MCF 10A (cell line): ENCODE results near the gene MUC2. TPM values are rescaled to one million over a fixed set of nuclear protein-coding genes. Genes with fewer than 3 reads are reported as not detected.

Experiments used
- BruUV-seq: library from RNA; stranded (reverse); fragments of 400-500 nt; replicated peaks from 2 replicates; lab custom pipeline; 2021; lab: Mats Ljungman, UMichigan
- CTCF ChIA-PET: fragments of 300-600 bp; sonication (Branson Sonifier 250); formaldehyde crosslinking; extraction: SDS; loops from one replicate; lab custom pipeline; 2021; ENCODE audit warnings: antibody characterized with exemption, inconsistent platforms; lab: Yijun Ruan, JAX
- POLR2A ChIA-PET: fragments of 300-600, 350-650 bp; sonication (Branson Sonifier 250); formaldehyde crosslinking; extraction: SDS; loops from one replicate; lab custom pipeline; 2020; ENCODE audit warnings: antibody characterized with exemption, inconsistent platforms; lab: Yijun Ruan, JAX
- DNase-seq: peaks from one replicate; pipeline ENCODE4 v3.0.0-alpha.2; 2018; ENCODE audit not compliant: unreplicated experiment
- H3K27ac Mint-ChIP-seq: one replicate; pipeline ENCODE4 v1.8.0; 2022; ENCODE audit warnings: mild to moderate bottlenecking, low read depth, mixed read lengths; ENCODE audit not compliant: unreplicated experiment
- H3K27me3 Mint-ChIP-seq: one replicate; pipeline ENCODE4 v1.8.0; 2022; ENCODE audit warnings: mixed read lengths; ENCODE audit not compliant: insufficient read depth, unreplicated experiment
- H3K36me3 Mint-ChIP-seq: one replicate; pipeline ENCODE4 v1.8.0; 2022; ENCODE audit warnings: mild to moderate bottlenecking, moderate library complexity, mixed read lengths; ENCODE audit not compliant: insufficient read depth, unreplicated experiment
- H3K4me1 Mint-ChIP-seq: one replicate; pipeline ENCODE4 v1.8.0; 2022; ENCODE audit warnings: mixed read lengths; ENCODE audit not compliant: insufficient read depth, unreplicated experiment
- H3K4me3 Mint-ChIP-seq: one replicate; pipeline ENCODE4 v1.8.0; 2022; ENCODE audit warnings: mild to moderate bottlenecking, moderate library complexity, mixed read lengths; ENCODE audit not compliant: unreplicated experiment
- H3K9me3 Mint-ChIP-seq: one replicate; pipeline ENCODE4 v1.8.0; 2022; ENCODE audit warnings: mixed read lengths; ENCODE audit not compliant: unreplicated experiment
- intact Hi-C: fragments of 100-400 bp; cut with micrococcal nuclease; formaldehyde crosslinking; loops from 2 replicates; pipeline ENCODE4 v1.14.1; 2022
- total RNA-seq: library from RNA; stranded (reverse); gene quantifications from 2 replicates; pipeline ENCODE4 v1.2.3, GENCODE V29; 2022
- TF ChIP-seq, protein P1 (sequence below): fragments of 200-600 bp; IDR thresholded peaks from one replicate; pipeline ENCODE4 v1.8.0; 2022; ENCODE audit warnings: antibody characterized with exemption, mild to moderate bottlenecking; ENCODE audit not compliant: unreplicated experiment

The MUC2 gene
- total RNA-seq, 1 experiment from 2014 or later = 0.02 TPM

DNA sequence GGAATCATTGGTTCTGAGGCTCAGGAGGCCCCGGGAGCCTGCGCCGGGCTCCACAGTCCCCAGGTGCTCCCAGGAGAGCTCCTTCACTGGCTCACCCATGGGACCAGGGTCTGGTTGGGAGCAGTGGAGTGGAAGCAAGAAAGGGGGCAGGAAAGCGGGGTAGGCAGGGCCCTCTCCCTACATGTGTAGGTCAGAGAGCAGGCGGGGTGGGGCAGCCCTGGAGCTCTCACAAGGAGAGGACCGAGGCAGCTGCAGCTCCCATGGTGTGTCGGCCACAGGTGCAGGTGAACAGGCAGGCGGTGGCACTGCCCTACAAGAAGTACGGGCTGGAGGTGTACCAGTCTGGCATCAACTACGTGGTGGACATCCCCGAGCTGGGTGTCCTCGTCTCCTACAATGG, 28.3 kb downstream of the MUC2 start:
- no peak overlapping the region for H3K27ac Mint-ChIP-seq
- no peak overlapping the region for H3K4me3 Mint-ChIP-seq
- BruUV-seq = no TSS peak
- H3K27me3 Mint-ChIP-seq = no peaks in the 10 kb centered on the region
- no peaks in the 10 kb centered on the region for H3K4me1 Mint-ChIP-seq
- CTCF ChIA-PET = interaction anchor here (1.0 kb wide), 1 partner anchor 471 kb away, joined by 3 read pairs; no protein-coding TSS in a partner anchor
- intact Hi-C loops = no loop called here
- no peaks in the 10 kb centered on the region for H3K36me3 Mint-ChIP-seq
- TF ChIP-seq, protein P1, sequence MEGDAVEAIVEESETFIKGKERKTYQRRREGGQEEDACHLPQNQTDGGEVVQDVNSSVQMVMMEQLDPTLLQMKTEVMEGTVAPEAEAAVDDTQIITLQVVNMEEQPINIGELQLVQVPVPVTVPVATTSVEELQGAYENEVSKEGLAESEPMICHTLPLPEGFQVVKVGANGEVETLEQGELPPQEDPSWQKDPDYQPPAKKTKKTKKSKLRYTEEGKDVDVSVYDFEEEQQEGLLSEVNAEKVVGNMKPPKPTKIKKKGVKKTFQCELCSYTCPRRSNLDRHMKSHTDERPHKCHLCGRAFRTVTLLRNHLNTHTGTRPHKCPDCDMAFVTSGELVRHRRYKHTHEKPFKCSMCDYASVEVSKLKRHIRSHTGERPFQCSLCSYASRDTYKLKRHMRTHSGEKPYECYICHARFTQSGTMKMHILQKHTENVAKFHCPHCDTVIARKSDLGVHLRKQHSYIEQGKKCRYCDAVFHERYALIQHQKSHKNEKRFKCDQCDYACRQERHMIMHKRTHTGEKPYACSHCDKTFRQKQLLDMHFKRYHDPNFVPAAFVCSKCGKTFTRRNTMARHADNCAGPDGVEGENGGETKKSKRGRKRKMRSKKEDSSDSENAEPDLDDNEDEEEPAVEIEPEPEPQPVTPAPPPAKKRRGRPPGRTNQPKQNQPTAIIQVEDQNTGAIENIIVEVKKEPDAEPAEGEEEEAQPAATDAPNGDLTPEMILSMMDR = no peak
- POLR2A ChIA-PET = no interaction called here
- DNase-seq = no peak
- no peaks in the 10 kb centered on the region for H3K9me3 Mint-ChIP-seq

DNA sequence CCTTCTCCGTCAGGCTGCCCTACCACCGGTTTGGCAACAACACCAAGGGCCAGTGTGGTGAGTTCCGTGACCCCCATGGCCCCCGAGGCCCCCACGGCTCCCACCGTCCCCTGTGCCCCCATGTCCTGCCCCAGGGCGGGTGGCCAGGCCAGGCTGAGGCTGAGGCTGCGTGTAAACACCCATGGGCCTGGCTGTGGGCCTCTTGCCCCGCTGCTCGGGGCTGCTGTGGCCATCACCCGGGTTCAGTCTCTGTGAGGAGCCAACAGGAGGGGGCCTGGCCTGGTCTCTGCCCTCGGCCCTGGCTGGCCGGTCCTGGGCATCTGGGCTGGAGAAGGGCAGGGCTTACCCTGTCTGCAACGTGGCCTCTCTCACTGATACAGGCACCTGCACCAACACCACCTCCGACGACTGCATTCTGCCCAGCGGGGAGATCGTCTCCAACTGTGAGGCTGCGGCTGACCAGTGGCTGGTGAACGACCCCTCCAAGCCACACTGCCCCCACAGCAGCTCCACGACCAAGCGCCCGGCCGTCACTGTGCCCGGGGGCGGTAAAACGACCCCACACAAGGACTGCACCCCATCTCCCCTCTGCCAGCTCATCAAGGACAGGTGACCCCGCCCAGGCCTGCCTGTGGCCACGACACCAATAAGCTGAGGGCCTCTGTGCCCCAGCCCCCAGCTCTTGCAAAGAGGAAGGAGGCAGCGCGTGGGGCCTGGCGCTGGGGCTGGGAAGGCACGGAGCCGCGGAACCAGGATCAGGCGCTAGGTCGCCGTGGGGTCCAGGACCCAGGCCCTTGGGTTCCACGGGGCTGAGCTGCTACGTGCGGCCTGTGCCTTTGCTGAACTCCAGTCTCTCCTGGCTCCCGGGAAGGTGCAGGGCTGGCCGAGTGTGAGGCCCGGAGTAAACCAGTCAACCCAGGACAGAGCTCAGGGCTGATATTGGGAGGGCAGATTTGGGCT, 29.0 kb downstream of the MUC2 start:
- H3K4me3 Mint-ChIP-seq = no peak overlapping the region
- H3K4me1 Mint-ChIP-seq = no peaks in the 10 kb centered on the region

DNA sequence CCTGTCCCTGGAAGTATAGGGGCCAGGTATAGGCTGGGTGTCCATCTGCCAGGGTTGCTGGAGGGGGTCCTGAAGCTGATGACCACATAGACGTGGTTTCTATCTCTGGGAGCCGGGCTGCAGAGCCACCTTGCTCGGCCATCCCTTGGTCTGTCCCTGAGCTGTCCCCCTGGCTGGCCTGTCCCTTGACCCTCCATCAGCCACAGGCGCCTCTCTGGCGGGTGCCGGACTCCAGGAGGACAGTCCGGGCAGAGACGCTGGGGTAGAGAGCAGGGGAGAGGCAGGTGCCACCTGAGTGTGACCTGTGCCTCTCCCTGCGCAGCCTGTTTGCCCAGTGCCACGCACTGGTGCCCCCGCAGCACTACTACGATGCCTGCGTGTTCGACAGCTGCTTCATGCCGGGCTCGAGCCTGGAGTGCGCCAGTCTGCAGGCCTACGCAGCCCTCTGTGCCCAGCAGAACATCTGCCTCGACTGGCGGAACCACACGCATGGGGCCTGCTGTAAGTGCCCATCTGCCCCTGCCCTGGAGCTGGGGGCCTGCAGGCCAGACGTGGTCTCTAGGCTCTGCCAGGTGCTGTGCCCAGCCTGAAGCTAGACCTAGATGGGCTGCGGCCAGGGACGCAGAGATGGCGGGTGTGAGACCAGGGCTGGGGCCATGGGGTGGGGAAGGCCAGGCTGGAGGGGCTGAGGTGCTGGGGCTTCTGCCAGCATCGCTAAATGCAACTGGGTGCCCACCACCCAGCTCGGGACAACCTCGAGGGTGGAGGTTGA, 29.9 kb downstream of the MUC2 start:
- H3K4me3 Mint-ChIP-seq = no peak overlapping the region
- TF ChIP-seq, protein P1 = no peak
- no peaks in the 10 kb centered on the region for H3K27me3 Mint-ChIP-seq
- POLR2A ChIA-PET = no interaction called here
- DNase-seq = no peak
- no TSS peak for BruUV-seq
- no peaks in the 10 kb centered on the region for H3K36me3 Mint-ChIP-seq
- H3K4me1 Mint-ChIP-seq = no peaks in the 10 kb centered on the region
- CTCF ChIA-PET = interaction anchor here (0.5 to 0.7 kb wide), 2 partner anchors 9 to 54 kb away, joined by 3 read pairs; no protein-coding TSS in a partner anchor
- H3K9me3 Mint-ChIP-seq = no peaks in the 10 kb centered on the region
- intact Hi-C loops = no loop called here
- no peak overlapping the region for H3K27ac Mint-ChIP-seq

More for the DNA sequence above, 29.0 kb downstream of the MUC2 start:
- H3K27me3 Mint-ChIP-seq = no peaks in the 10 kb centered on the region
- no TSS peak for BruUV-seq
- no peaks in the 10 kb centered on the region for H3K9me3 Mint-ChIP-seq
- ChIA-PET POLR2A (interaction anchor here (0.6 kb wide), 1 partner anchor 413 kb away, joined by 5 read pairs; no protein-coding TSS in a partner anchor), CTCF (interaction anchor here (0.5 to 0.7 kb wide), 2 partner anchors 10 to 53 kb away, joined by 3 read pairs; no protein-coding TSS in a partner anchor)
- TF ChIP-seq, protein P1 = no peak
- H3K36me3 Mint-ChIP-seq = no peaks in the 10 kb centered on the region
- no peak overlapping the region for H3K27ac Mint-ChIP-seq
- DNase-seq = no peak
- intact Hi-C loops = no loop called here

GRCh38 chr11:1105183-1105565, 30.5 kb downstream of the MUC2 start:
- no peak overlapping the region for H3K27ac Mint-ChIP-seq
- DNase-seq = no peak
- POLR2A ChIA-PET = no interaction called here
- CTCF ChIA-PET = no interaction called here
- no peak overlapping the region for H3K4me3 Mint-ChIP-seq
- H3K9me3 Mint-ChIP-seq = no peaks in the 10 kb centered on the region
- no peaks in the 10 kb centered on the region for H3K27me3 Mint-ChIP-seq
- intact Hi-C loops = no loop called here
- no peaks in the 10 kb centered on the region for H3K36me3 Mint-ChIP-seq
- BruUV-seq = no TSS peak
- H3K4me1 Mint-ChIP-seq = no peaks in the 10 kb centered on the region
- TF ChIP-seq, protein P1 = no peak
